COR-L47 (cell line): Measurements from ENCODE around the gene MRPL58.
A peak's percentile ranks its signal among the peaks of the same experiment; 100 is the strongest.

Source experiments
- DNase-seq: peaks from one replicate; lab custom pipeline; 2025; lab: John Stamatoyannopoulos, UW

MRPL58 gene

GRCh38 chr17:75047398-75048098 lies 35.1 kb downstream of the MRPL58 start:
- DNase-seq, result no peak

DNA sequence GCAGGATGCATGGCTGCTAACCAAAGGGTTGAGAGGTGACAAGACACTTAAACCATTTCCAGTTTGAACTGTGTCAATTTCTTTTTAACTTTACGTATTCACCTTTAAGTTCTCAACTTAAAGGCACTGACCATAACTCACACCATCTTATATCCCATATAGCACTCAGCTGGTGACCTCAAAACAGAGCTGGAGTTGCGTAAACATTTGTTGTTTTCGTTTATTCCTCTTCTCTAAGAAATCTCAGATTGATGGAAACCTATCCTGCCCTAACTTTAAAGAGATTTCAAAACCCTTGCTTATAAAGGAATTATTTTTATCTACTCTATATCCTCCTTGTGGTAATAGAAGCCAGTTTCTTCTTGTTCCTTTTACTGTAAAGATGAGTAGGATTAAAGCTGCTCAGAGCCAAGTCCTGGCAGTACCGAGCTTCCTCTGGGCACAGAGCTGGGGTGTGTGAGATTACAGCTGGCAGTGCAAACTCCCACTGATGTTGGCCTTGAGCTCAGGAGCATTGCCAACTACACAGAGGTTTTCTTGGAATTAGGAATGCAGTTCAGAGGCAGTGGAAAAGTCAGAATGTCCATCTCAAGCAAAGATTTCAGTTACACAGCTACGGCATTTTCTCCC lies 35.9 kb downstream of the MRPL58 start:
- no peak for DNase-seq

DNA sequence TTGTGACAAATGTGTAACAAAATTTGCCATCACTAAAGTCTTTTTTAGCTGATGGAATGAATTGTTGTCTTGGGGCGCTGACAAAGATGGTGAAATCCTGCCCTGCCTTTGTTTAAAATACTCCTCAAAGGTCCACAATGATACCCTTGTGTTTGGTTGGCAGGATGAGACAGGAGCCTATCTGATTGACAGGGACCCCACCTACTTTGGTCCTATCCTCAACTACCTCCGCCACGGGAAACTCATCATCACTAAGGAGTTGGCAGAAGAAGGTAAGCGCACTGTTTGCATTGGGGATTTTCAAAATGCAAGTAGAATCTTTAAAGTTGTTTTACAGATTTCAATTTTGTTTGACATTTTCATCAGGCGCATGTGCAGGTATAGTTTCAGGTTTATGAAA lies 36.6 kb downstream of the MRPL58 start:
- DNase-seq, result no peak

DNA sequence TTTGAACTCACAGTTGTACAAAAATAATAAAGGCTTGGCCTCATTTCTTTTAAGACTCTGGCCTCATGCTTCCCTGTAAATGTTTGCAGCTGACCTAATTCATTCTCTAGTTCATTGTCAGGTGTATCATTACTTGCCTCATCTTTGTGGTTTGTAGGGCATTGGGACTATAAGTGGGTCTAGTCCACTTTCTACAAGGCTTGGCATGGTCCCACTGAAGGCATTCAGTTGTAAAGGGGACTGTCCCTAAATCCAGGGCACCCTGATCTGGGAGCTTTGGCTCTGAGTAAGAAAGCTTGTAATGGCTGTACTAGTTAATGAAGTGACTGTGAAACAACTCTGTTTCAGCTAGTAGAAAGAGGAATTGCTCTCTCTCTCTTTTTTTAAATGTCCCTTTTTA lies 37.2 kb downstream of the MRPL58 start:
- no peak for DNase-seq

- no peak for DNase-seq
Observed at GRCh38 chr17:75051941-75052340, 39.5 kb downstream of the MRPL58 start.

- DNase-seq, result no peak
Observed at GRCh38 chr17:75059369-75060345, 47.2 kb downstream of the MRPL58 start.

DNA sequence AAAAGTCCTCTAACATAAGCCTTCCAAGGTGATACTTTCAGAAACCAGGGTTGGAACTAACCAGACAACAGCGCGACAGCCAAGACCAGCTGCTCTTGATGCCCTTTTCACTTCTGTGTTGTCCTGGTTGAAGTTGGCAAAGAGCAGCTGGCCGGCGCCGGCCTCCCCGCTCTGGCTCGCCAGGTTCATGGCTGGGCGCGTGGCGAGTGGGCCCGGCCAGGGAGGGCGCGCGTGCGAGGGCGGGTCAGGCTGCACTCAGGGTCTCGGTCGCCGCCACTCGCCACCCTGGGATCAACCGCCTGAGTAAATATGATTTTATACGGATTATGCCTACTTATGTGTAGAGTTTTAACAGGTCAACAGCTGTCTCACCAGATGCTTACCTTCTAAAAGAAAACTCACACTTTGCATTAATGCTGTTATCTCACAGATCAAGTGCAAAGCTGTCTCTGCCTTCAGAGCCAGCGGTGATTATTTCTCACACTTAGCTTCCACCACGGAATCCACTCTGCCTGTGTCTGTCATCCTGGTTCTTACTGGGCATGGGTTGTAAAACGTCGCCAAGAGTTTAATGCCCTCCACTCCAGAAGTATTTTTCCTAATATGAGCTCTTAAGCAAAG lies 48.1 kb downstream of the MRPL58 start:
- DNase-seq, result no peak

GRCh38 chr17:75061055-75061438 lies 48.6 kb downstream of the MRPL58 start:
- no peak for DNase-seq

DNA sequence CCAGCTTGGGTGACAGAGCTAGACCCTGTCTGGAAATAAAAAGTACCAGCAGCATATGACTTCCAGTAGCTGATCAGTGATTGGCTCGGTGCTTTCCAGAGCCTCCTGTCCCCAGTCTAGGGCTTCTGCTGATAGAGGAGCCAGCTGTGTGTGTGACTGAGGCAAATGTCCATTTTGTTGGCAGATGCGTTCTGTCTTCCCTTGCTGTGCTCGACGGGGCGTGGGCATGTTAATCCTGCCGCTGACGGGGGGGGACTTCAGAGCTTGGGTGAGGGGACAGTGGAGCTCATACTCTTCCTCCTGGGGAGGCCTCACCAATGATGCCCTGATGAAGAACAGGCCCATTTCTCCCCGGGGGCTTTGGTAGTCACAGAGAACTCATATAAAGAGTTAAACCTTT lies 49.1 kb downstream of the MRPL58 start:
- DNase-seq, result no peak

- no peak for DNase-seq
Observed at GRCh38 chr17:75063201-75063600, 50.7 kb downstream of the MRPL58 start.

- DNase-seq, result no peak
Observed at GRCh38 chr17:75063626-75064025, 51.2 kb downstream of the MRPL58 start.

GRCh38 chr17:75064040-75064439 lies 51.6 kb downstream of the MRPL58 start:
- no peak for DNase-seq

DNA sequence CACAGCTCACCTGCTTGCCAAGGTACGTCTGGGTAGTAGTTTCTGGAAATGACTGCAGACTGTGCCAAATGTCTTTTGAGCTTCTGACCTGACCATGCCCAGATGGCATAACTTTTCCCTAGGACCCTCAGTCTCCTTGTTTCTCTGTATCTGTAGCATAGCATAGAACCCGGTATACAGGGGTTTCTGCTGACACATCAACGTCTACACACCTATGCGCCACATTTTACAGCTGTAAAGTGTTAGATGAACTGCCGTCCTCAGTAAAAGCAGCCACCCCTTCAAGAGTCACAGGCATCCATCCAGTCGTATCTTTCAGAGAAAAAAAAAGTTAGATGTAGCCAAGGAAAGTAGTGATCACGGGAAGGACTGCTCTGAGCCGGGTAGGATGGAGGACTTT lies 52.0 kb downstream of the MRPL58 start:
- DNase-seq, result no peak

DNA sequence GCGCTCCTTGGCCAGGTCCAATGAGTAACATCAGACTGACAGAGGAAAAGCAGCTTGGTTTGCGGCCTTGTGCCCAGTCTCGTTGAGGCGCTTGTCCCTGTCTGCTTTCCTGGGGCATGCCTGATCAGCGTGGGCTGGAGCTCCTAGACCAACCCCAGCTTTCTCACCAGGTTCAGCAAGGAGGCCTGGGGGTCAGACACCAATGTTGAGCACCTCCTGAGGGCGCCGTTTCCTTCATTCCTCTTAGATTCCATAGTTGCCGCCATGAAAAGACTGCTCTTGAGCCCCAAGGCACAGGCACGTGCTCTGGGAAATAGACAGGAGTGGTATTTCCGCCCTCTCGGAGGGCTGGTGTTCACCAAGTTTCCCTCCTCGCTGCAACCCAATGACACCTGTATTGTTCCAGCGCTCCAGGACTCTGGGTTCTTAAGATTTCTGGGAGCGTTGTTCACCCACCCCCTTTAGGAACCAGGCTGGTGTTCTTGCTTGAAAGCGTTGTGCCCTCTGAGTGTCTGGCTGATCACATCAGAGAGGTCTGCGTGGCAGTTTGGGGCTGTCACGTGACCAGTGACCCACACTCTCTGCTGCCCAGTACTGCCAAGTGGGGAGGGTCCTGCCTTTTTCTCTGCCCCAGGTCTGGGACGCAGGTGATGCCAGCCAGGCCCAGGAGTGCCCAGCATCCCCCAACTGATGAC lies 52.5 kb downstream of the MRPL58 start:
- no peak for DNase-seq

DNA sequence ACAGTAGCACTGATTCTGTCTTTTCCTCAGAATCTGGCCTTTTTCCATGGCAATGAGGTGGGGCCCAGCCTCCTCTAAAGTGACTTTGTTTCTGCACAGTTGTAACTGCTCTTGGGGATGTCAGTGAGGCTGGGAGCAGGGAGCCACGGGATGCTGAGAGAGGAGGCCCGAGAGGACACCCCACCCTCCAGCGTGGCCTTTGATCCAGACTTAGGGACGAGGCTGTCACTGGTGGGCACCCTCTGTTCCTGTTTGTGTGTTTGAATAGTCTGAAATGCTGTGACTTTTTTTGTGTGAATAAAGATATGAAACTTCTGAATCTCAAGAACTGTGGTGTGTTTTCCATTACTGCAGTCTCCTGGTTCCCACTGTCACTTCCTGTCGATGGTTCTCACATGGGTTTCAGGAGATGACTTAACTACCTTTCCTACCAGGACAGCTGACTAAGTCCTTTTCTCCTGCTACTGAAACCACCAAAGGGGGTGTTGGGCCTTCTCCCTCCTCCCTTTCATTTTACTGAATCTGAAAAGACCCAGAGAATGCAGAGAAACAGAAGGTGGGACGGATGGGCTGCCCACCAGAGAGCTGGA lies 53.2 kb downstream of the MRPL58 start:
- no peak for DNase-seq

GRCh38 chr17:75067856-75068255 lies 55.4 kb downstream of the MRPL58 start:
- DNase-seq, result no peak

DNA sequence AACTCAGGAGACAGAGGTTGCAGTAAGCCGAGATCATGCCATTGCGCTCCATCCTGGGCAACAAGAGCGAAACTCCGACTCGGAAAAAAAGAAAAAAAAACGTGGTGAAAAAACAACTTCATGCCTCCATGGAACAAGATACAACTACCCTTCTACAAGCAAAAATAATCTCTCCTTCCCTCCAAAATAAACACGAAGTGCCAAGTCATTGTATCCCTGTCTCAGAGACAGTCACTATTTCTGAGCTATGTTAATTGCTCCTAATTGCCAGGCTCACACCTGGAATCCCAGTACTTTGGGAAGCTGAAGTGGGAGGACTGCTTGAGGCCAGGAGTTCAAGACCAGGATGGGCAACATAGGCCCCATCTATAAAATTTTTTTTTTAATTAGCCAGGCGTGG lies 56.3 kb downstream of the MRPL58 start:
- DNase-seq, result no peak

DNA sequence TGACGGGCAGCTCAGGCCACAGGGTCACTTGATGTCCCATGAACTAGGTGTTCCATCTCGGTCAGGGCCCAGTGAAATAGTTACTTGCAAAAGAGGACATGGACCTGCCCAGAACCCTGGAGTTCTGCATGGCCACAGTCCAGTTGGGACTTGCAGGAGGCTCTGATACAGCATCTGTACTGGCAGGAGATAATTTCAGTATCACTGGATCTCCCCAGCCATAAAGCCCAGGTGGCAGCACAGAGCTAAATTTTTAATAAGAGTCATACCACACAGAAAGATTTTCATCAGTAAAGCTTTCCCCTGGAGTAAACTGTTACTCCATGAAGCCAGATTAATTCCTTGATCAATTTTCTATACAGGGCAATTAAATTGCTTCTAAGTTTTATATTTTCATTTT lies 57.3 kb downstream of the MRPL58 start:
- DNase-seq, result peak; percentile 8
